Medulla oblongata (tissue), 1 donor: ENCODE measurements around the gene GRIK5.
"Not testable (repeated sequence)": the region's sequence is repeated elsewhere in the genome, so short reads cannot be mapped to it uniquely, and the experiment has no call there.

Experiments
- DNase-seq: peaks from one replicate; pipeline ENCODE4 v3.0.0-alpha.2; 2015; ENCODE audit errors: extremely low spot score

GRIK5 gene

GRCh38 chr19:42051166-42052115 is 18.6 kb downstream of the GRIK5 start:
- DNase-seq: no peak

DNA sequence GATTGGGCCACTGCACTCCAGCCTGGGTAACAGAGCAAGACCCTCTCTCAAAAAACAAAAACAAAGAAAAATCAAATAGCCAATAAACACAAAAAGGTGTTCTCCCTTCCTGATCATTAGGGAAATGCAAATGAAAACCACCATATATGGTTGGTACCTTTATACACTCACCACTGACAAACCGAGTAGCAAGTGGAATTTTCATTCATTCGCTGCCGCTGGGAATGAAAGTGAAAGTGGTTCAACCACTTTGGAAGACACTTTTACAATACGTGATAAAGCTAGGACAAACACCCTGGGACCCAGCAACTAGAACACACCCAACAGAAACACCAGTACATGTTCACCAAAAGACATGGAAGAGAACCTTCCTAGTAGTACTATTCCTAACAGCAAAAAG is 21.0 kb downstream of the GRIK5 start:
- no peak for DNase-seq

- DNase-seq: no peak
Measured at GRCh38 chr19:42045575-42045974, 24.4 kb downstream of the GRIK5 start.

DNA sequence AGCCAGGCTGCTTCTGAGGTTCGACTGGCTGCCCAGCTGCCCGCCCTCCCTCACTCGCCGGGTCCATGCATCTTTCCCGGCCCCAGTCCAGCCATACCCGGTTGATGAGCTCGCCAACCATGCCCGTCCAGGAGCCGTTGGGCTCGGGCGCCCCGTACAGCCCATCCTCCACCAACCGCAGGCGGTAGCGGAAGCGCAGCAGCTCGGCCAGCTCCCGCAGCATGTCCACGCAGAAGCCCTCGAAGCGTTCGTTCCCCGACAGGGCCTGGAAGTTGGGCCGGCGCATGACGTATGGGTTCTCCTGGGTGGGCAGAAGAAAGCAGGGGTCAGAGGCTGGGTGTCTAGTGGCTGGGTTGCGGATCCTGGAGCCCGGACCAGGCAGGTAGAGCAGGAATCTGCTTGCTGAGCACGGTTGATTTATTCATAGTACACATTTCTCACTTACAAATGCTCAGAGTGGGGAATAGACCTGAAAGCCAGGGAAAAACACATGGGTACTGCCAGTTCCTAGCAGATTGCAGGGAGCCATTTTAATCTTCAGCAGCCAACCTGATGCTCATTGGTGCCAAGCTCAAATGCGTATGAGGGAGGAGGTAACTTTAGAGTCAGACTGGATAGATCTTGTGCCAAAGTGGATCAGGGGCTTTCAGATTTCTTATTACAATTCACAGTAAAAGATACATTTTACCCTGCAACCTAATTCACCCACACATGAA is 27.4 kb downstream of the GRIK5 start:
- no peak for DNase-seq

DNA sequence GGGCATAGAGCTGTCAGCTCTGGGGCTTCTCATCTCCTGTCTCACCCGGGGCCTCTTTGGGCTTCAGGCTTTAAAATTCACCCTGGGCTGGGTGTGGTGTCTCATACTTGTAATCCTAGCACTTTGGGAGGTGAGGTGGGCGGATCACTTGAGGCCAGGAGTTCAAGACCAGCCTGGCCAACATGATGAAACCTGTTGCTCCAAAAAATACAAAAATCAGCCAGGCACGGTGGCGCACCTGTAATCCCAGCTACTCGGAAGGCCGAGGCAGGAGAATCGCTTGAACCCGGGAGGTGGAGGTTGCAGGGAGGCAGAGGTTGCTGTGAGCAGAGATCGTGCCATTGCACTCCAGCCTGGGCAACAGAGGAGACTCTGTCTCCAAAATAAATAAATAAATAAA is 29.5 kb downstream of the GRIK5 start:
- not testable (repeated sequence) for DNase-seq

DNA sequence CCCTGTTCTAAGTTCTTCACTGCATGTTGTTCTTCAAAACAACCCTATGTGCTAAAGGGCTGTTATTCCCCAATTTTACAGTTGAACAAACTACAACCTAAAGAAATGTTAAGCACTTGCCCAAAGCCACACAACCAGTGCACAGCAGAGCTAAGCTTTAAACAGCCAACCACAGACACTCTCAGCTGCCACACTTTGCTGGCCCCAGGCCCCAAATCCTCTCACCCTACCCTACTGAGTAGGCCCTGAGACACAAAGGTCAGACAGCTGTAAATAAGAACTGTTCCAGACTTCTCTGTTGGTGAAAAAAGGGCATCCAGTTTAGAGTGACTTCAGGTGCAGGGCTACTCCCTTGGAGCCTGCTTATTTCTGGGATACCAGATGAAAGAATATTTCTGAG is 30.0 kb downstream of the GRIK5 start:
- DNase-seq: no peak

GRCh38 chr19:42038666-42039065 is 31.3 kb downstream of the GRIK5 start:
- peak; percentile 3 for DNase-seq

DNA sequence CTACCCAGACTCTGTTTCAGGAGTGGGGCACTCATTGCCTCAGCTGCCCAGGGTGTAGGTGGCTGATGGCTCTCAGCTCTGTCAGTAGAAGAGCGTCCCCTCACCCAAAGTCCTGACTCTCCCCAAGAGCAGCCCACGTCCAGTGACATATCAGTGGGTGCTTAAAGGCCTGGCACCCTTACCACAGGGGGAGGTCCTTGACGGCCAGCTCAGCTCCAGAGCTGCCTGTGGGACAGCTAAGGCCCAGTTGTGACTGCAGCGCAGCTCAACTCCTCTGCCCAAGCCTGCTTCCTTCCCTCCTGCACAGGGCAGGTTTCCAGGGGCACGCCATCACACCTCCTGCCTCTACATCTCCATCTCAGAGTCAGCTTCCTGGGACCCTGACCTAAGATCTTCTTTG is 32.4 kb downstream of the GRIK5 start:
- DNase-seq: no peak

DNA sequence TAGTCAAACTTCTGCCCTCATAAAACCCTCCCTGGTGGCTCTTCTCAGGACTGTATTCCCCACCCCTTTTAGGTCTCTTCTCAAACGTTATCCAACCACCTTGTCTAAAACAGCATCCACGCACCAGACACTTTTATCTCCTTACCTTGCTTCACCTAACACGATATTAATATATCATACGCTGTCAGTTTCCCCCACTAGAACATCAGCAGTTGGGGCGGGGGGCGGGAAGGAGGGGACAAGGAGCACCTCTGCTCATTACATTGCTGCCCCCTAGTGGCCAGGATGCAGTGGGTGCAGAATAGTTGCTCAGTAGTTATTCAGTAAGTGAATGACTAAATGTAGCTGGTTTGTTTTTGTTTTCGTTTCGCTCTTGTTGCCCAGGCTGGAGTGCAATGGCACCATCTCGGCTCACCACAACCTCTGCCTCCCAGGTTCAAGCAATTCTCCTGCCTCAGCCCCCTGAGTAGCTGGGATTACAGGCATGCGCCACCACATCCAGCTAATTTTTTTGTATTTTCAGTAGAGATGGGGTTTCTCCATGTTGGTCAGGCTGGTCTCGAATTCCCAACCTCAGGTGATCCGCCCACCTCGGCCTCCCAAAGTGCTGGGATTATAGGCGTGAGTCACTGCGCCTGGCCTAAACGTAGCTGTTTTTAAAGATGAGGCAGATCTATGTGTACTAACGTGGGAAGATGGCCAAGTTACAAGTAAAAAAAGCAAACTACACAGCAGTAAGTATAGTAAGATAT is 35.2 kb downstream of the GRIK5 start:
- DNase-seq: peak; percentile 71

- DNase-seq: no peak
Measured at GRCh38 chr19:42033413-42033812, 36.6 kb downstream of the GRIK5 start.

DNA sequence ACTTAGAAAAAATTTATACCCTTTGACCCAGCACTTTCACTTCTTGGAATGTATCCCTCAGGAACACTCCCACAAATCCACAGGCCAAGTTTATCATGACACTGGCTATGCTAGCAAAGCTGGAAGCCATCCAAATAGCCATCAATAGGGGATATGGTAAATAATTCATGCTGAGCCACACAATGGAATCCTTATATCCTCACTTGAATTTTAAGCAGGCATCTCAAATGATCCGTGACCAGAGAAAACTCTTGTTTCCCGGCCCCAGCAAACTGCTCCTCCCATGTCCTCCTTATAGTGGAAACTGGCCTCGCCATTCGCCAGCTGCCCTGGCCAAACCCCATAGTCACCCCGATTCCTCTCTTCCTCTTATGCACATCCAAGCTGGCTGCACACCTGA is 37.6 kb downstream of the GRIK5 start:
- DNase-seq: peak; percentile 20

GRCh38 chr19:42030645-42031440 is 39.2 kb downstream of the GRIK5 start:
- DNase-seq: peak; percentile 37

- DNase-seq: no peak
Measured at GRCh38 chr19:42028304-42029216, 41.4 kb downstream of the GRIK5 start.

DNA sequence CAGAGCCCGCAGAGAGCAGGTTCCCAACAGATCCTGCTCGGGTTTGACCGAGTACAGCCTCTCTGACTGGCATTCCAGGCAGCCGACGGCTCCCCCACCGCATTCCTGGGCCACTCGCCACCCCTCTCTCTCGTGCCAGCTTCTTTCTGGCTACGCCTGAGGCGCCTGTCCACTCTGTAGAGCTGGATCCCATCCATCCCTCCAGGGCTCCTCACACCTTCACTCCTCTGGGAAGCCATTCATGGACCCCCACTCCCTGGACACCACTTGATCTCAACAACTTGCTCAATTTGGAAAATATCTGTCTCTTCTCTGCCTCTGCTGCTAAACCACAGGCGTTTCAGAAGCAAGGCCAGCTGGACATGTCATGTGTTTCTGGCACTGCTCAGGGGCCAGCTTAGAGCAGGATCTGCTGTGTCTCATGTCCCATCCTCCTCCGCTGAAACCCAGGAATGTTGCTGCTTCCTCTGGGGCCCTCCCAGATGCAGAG is 45.3 kb downstream of the GRIK5 start:
- DNase-seq: peak; percentile 26

DNA sequence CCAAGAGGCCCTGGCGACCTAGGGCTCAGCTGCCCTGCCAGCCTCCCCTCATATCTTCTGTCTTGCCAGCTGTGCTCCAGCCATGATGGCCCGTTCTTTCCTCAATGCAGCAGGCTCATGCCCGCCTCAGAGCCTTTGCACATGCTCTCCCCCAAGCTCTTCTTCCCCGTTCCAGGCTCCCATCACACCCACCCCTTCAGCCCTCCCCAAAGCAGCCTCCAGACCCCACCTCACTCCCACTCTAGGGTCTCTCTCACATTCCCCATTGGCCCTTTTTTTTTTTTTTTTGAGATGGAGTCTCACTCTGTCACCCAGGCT is 46.1 kb downstream of the GRIK5 start:
- no peak for DNase-seq

DNA sequence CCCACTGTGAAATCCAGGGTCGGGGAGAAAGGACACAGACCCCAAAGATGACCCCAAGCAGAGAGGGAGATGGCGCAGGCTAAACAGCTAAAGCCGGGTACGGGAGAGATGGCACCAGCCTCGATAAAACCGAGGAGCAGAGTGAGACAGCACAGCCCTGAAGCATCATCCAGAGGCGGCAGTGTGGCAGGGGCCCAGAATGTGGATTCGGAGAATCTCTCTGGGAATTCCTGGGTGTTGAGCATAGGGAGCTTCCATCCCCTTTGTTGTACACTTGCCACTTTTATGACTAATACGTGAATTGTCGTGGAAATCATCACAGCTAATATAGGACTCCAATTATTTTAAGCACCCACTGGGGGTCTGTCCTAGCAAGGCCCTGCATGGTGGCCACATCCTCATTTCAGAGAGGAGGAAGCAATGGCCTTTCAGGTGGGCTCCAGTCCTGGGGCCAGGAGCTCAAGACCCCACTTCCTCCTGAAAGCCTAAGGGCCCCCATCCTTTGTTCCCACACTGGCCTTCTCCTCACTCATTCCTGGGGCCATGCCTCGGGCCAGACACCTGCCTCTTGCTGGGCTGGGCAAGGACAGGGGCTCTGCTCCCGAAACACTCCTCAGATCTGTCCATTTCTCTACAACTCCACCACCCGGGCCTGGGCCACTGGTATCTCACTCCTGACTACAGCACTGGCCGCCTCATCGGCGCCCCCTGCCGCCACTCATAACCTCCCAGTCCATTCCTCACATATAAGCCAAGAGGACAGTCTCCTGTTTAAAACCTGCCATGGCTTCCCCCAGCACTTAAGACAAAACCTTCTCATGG is 46.7 kb downstream of the GRIK5 start:
- DNase-seq: no peak

GRCh38 chr19:42022616-42023015 is 47.4 kb downstream of the GRIK5 start:
- no peak for DNase-seq

- DNase-seq: no peak
Measured at GRCh38 chr19:42021185-42021584, 48.8 kb downstream of the GRIK5 start.

DNA sequence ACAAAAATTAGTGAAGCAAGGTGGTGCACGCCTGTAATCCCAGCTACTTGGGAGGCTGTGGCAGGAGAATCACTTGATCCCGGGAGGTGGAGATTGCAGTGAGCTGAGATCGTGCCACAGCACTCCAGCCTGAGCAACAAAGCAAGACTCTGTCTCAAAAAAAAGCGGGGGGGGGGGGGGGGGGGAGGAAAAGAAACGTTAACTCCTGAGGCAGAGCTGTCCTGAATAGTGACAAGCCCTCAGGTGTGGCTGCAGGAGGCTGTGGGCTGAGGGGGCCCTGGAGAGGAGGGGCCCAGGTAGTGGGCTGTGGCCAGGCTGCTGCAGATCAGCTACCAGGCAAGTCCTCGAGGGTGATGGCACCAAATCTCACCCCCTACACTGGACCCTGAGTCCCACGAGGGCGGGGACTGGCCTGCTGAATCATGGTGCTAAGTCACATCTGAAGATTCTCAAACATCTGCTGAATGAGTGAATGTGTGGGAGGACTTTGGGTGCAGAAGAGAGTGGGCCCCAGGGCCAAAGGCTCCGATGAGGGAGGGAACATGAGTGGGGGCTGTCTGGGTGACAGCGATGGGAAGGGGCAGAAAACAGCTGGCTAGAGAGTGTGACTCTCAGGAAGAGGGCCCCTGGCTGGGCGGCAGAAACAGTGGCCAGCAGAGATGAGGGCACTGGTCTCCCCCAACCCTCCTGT is 51.4 kb downstream of the GRIK5 start:
- DNase-seq: no peak
